ENCODE results near the gene SYP. TPM values are rescaled to one million over a fixed set of nuclear protein-coding genes. Genes with fewer than 3 reads are reported as not detected.
A peak's percentile ranks its signal among the peaks of the same experiment; 100 is the strongest.

Gene SYP
- total RNA-seq, 1 donor from 2014 or later, result 0.17 TPM

DNA sequence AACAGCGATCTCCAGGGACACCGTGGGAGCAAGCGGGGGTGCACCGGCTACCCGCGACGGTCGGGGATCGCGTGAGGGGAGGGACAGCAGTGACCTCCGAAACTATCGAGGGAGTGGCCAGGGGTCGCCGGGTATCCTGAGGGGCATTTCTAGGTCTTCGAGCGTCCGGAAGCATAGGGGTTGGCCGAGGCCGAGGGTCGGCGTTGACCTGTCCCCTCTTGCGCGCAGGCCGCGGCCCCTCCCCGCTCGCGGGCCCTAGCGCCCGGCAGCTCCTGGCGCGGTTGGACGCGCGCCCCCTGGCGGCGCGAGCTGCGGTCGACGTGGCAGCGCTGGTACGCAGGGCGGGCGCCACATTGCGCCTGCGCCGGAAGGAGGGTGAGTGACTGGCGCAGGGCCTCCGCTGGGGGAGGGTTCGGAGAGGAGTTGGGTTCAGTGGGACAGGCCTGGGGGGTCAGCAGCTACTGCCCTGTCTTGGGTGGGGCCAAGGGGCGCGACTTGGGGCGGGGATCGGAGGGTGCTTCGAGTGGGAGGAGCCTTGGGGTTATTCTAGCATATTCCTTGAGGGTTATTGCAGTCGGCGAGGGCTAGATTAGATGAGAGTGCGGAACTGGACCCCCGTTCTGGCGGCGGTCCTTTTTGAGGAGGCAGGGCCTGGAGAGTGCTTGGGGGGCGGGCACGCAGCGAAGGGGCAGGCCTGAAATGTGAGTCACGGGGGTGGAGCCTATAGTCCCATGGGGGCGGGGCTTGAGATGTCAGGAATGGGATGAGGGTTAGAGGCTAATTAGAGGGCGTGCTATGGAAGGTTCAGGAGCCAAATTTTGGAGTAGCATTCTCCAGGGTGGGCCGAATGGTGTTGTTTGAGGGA, 36.2 kb downstream of the SYP start:
- peak overlapping the region; percentile 53 for H3K4me3 ChIP-seq (ENCODE audit: low read depth, low read length)
- DNase-seq (ENCODE audit: low read depth), result no peak
- TF ChIP-seq, protein P1, sequence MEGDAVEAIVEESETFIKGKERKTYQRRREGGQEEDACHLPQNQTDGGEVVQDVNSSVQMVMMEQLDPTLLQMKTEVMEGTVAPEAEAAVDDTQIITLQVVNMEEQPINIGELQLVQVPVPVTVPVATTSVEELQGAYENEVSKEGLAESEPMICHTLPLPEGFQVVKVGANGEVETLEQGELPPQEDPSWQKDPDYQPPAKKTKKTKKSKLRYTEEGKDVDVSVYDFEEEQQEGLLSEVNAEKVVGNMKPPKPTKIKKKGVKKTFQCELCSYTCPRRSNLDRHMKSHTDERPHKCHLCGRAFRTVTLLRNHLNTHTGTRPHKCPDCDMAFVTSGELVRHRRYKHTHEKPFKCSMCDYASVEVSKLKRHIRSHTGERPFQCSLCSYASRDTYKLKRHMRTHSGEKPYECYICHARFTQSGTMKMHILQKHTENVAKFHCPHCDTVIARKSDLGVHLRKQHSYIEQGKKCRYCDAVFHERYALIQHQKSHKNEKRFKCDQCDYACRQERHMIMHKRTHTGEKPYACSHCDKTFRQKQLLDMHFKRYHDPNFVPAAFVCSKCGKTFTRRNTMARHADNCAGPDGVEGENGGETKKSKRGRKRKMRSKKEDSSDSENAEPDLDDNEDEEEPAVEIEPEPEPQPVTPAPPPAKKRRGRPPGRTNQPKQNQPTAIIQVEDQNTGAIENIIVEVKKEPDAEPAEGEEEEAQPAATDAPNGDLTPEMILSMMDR (conservative IDR thresholded peaks at IDR 0.05; ENCODE audit: low read depth, low read length), result peak; percentile 49

DNA sequence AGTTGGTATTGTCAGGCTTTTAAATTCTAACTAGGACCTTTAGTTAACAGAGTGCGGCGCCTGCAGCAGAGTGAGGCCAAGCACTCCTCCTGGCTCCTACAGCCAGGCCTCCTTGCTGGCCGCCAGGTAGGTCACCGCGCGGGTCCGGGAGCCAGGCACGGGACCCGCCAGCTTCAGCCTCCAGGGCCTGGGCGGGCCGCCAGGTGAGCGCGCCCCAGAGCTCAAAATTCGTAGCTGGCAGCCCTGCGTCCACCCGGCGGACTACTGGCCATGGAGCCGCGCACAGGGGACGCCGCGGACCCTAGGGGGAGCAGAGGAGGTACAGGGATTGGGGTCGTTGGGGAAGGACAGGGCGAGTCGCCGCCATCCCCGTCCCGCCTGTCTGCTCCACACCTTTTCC, 37.4 kb downstream of the SYP start, which contains the start of gene MAGIX:
MAGIX (plus strand) TSS at position 139 of the 400 bp plus-strand sequence; CDS start at position 271, 132 bp downstream.
- TF ChIP-seq, protein P1 (conservative IDR thresholded peaks at IDR 0.05; ENCODE audit: low read depth, low read length), result no peak
- H3K4me3 ChIP-seq (ENCODE audit: low read depth, low read length), result peak within 1 kb of the TSS; percentile 53
- DNase-seq (ENCODE audit: low read depth), result no peak

DNA sequence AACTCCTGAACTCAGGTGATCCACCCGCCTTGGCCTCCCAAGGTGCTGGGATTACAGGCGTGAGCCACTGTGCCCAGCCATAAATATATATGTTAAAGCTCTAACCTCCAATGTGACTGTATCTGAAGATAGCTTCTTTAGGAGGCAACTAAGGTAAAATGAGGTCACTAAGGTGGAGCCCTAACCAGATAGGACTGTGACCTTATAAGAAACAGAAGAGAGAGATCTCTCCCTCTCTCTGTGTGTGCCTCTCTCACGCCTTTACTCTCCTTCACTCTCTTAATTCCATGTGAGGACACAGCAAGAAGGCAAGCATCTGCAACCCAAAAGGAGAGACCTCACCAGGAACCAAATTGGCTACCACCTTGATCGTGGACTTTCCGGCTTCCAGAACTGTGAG, 38.4 kb downstream of the SYP start:
- no peak overlapping the region for H3K4me3 ChIP-seq (ENCODE audit: low read depth, low read length)
- no peak for DNase-seq (ENCODE audit: low read depth)
- TF ChIP-seq, protein P1 (conservative IDR thresholded peaks at IDR 0.05; ENCODE audit: low read depth, low read length), result no peak

GRCh38 chrX:49160908-49161307, 39.1 kb downstream of the SYP start:
- TF ChIP-seq, protein P1 (conservative IDR thresholded peaks at IDR 0.05; ENCODE audit: low read depth, low read length), result no peak
- no peak overlapping the region for H3K4me3 ChIP-seq (ENCODE audit: low read depth, low read length)

GRCh38 chrX:49157194-49157593, 42.8 kb downstream of the SYP start:
- TF ChIP-seq, protein P1 (conservative IDR thresholded peaks at IDR 0.05; ENCODE audit: low read depth, low read length), result no peak

More at GRCh38 chrX:49160908-49161307, 39.1 kb downstream of the SYP start:
- DNase-seq (ENCODE audit: low read depth), result no peak

GRCh38 chrX:49155900-49156837, 43.8 kb downstream of the SYP start:
- TF ChIP-seq, protein P1 (conservative IDR thresholded peaks at IDR 0.05; ENCODE audit: low read depth, low read length), result peak; percentile 65
- peak overlapping the region; percentile 58 for H3K4me3 ChIP-seq (ENCODE audit: low read depth, low read length)
- peak; percentile 18 for DNase-seq (ENCODE audit: low read depth)

More at GRCh38 chrX:49157194-49157593, 42.8 kb downstream of the SYP start:
- H3K4me3 ChIP-seq (ENCODE audit: low read depth, low read length), result no peak overlapping the region
- no peak for DNase-seq (ENCODE audit: low read depth)

All from epithelial cell of proximal tubule (primary cell).